ENCODE data around the gene SPATA19. TPM values are rescaled to one million over a fixed set of nuclear protein-coding genes. Genes with fewer than 3 reads are reported as not detected.

The SPATA19 gene
- total RNA-seq (2014; rRNA removed; shearing (Covaris generic)), result not detected in 2 replicates

GRCh38 chr11:133845413-133845812, at the start of gene SPATA19:
SPATA19 (minus strand) TSS chr11:133845513; CDS start chr11:133845446, 67 bp downstream.
- no peak for DNase-seq (ENCODE audit: low read depth)

- DNase-seq (ENCODE audit: low read depth), result no peak
Observed at GRCh38 chr11:133895061-133895479, 49.8 kb upstream of the SPATA19 start.

GRCh38 chr11:133893381-133893780, 48.1 kb upstream of the SPATA19 start:
- DNase-seq (ENCODE audit: low read depth), result no peak

- no peak for DNase-seq (ENCODE audit: low read depth)
Observed at GRCh38 chr11:133892584-133893380, 47.5 kb upstream of the SPATA19 start.

GRCh38 chr11:133892126-133892525, 46.8 kb upstream of the SPATA19 start:
- no peak for DNase-seq (ENCODE audit: low read depth)

- DNase-seq (ENCODE audit: low read depth), result no peak
Observed at GRCh38 chr11:133889893-133890292, 44.6 kb upstream of the SPATA19 start.

- DNase-seq (ENCODE audit: low read depth), result no peak
Observed at GRCh38 chr11:133889188-133889587, 43.9 kb upstream of the SPATA19 start.

- no peak for DNase-seq (ENCODE audit: low read depth)
Observed at GRCh38 chr11:133887692-133888332, 42.5 kb upstream of the SPATA19 start.

GRCh38 chr11:133886029-133886428, 40.7 kb upstream of the SPATA19 start:
- no peak for DNase-seq (ENCODE audit: low read depth)

- no peak for DNase-seq (ENCODE audit: low read depth)
Observed at GRCh38 chr11:133872160-133872559, 26.8 kb upstream of the SPATA19 start.

GRCh38 chr11:133867456-133867855, 22.1 kb upstream of the SPATA19 start:
- no peak for DNase-seq (ENCODE audit: low read depth)

GRCh38 chr11:133865466-133865865, 20.2 kb upstream of the SPATA19 start:
- no peak for DNase-seq (ENCODE audit: low read depth)

GRCh38 chr11:133864756-133865155, 19.4 kb upstream of the SPATA19 start:
- no peak for DNase-seq (ENCODE audit: low read depth)

- DNase-seq (ENCODE audit: low read depth), result no peak
Observed at GRCh38 chr11:133860151-133860550, 14.8 kb upstream of the SPATA19 start.

GRCh38 chr11:133854330-133854960, 9.1 kb upstream of the SPATA19 start:
- DNase-seq (ENCODE audit: low read depth), result peak; percentile 15

GRCh38 chr11:133844217-133844616, 1.1 kb downstream of the SPATA19 start:
- no peak for DNase-seq (ENCODE audit: low read depth)

GRCh38 chr11:133843454-133843987, 1.8 kb downstream of the SPATA19 start:
- no peak for DNase-seq (ENCODE audit: low read depth)

- DNase-seq (ENCODE audit: low read depth), result no peak
Observed at GRCh38 chr11:133842730-133843129, 2.6 kb downstream of the SPATA19 start.

GRCh38 chr11:133842053-133842452, 3.3 kb downstream of the SPATA19 start:
- no peak for DNase-seq (ENCODE audit: low read depth)

- DNase-seq (ENCODE audit: low read depth), result no peak
Observed at GRCh38 chr11:133841279-133842043, 3.9 kb downstream of the SPATA19 start.

- DNase-seq (ENCODE audit: low read depth), result no peak
Observed at GRCh38 chr11:133840479-133840941, 4.8 kb downstream of the SPATA19 start.

Measured in RPMI7951 (cell line).